HL-60 (cell line): ENCODE data around the gene NUP93.

Source experiments
- DNase-seq, 2 experiments: peaks; one replicate each; pipeline ENCODE4 v3.0.0-alpha.2; 2010 to 2020; ENCODE audit warnings: low read depth in 1 of 2, low spot score in 1 of 2
- H3K27ac ChIP-seq: fragments of 250-450 bp; sonication (Bioruptor Pico); replicated peaks from 2 replicates; pipeline ENCODE4 v1.5.1; 2020; ENCODE audit warnings: mild to moderate bottlenecking, moderate library complexity
- H3K27me3 ChIP-seq: fragments of 250-450 bp; sonication (Bioruptor Pico); 2 replicates; pipeline ENCODE4 v1.5.1; 2021; ENCODE audit warnings: mild to moderate bottlenecking, moderate library complexity; ENCODE audit not compliant: insufficient read depth, poor library complexity, severe bottlenecking
- H3K4me3 ChIP-seq: replicated peaks from 2 replicates; pipeline ENCODE4 v1.5.1; 2011; ENCODE audit warnings: mild to moderate bottlenecking, control low read depth, low read length; ENCODE audit not compliant: insufficient read depth
- GABPA ChIP-seq: IDR thresholded peaks from 2 replicates; pipeline ENCODE4 v1.6.1; 2012; ENCODE audit warnings: low read depth
- POLR2AphosphoS5 ChIP-seq: IDR thresholded peaks from 2 replicates; pipeline ENCODE4 v1.6.1; 2012; ENCODE audit warnings: low read depth
- SPI1 ChIP-seq: IDR thresholded peaks from 2 replicates; pipeline ENCODE4 v1.6.1; 2012; ENCODE audit warnings: low read depth, mild to moderate bottlenecking, borderline replicate concordance
- TF ChIP-seq, protein P1 (sequence below): IDR thresholded peaks from one replicate; pipeline ENCODE4 v1.5.1; 2011; ENCODE audit warnings: low read length, control low read depth, inconsistent platforms; ENCODE audit not compliant: insufficient read depth
- TF ChIP-seq, protein P2 (sequence below): IDR thresholded peaks from 2 replicates; pipeline ENCODE4 v1.6.1; 2012; ENCODE audit warnings: low read depth; ENCODE audit not compliant: insufficient replicate concordance

Gene NUP93

DNA sequence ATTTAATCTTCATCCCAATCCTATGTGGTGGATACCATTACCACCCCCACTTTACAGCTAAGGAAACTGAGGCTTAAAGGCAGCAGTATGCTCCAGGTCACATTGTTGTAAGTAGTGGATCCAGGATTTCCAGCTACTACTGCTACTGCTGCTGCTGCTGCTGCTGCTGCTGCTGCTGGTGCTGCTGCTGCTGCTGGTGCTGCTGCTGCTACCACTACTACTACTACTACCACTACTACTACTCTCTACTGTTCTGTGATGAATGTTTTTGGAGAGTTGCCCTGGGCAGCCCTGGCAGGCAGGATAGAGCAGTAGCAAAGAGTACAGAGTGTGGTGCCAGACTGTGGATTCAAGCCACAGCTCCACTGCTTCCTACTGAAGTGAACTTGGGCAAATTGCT is 85.8 kb downstream of the NUP93 start:
- H3K4me3 ChIP-seq: no peak overlapping the region
- no peak overlapping the region for H3K27ac ChIP-seq
- TF ChIP-seq, protein P1, sequence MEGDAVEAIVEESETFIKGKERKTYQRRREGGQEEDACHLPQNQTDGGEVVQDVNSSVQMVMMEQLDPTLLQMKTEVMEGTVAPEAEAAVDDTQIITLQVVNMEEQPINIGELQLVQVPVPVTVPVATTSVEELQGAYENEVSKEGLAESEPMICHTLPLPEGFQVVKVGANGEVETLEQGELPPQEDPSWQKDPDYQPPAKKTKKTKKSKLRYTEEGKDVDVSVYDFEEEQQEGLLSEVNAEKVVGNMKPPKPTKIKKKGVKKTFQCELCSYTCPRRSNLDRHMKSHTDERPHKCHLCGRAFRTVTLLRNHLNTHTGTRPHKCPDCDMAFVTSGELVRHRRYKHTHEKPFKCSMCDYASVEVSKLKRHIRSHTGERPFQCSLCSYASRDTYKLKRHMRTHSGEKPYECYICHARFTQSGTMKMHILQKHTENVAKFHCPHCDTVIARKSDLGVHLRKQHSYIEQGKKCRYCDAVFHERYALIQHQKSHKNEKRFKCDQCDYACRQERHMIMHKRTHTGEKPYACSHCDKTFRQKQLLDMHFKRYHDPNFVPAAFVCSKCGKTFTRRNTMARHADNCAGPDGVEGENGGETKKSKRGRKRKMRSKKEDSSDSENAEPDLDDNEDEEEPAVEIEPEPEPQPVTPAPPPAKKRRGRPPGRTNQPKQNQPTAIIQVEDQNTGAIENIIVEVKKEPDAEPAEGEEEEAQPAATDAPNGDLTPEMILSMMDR: no peak
- no peak for TF ChIP-seq POLR2AphosphoS5
- TF ChIP-seq GABPA: no peak
- TF ChIP-seq, protein P2, sequence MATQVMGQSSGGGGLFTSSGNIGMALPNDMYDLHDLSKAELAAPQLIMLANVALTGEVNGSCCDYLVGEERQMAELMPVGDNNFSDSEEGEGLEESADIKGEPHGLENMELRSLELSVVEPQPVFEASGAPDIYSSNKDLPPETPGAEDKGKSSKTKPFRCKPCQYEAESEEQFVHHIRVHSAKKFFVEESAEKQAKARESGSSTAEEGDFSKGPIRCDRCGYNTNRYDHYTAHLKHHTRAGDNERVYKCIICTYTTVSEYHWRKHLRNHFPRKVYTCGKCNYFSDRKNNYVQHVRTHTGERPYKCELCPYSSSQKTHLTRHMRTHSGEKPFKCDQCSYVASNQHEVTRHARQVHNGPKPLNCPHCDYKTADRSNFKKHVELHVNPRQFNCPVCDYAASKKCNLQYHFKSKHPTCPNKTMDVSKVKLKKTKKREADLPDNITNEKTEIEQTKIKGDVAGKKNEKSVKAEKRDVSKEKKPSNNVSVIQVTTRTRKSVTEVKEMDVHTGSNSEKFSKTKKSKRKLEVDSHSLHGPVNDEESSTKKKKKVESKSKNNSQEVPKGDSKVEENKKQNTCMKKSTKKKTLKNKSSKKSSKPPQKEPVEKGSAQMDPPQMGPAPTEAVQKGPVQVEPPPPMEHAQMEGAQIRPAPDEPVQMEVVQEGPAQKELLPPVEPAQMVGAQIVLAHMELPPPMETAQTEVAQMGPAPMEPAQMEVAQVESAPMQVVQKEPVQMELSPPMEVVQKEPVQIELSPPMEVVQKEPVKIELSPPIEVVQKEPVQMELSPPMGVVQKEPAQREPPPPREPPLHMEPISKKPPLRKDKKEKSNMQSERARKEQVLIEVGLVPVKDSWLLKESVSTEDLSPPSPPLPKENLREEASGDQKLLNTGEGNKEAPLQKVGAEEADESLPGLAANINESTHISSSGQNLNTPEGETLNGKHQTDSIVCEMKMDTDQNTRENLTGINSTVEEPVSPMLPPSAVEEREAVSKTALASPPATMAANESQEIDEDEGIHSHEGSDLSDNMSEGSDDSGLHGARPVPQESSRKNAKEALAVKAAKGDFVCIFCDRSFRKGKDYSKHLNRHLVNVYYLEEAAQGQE: no peak
- TF ChIP-seq SPI1: no peak
- no peaks in the 10 kb centered on the region for H3K27me3 ChIP-seq
- DNase-seq: no peak

DNA sequence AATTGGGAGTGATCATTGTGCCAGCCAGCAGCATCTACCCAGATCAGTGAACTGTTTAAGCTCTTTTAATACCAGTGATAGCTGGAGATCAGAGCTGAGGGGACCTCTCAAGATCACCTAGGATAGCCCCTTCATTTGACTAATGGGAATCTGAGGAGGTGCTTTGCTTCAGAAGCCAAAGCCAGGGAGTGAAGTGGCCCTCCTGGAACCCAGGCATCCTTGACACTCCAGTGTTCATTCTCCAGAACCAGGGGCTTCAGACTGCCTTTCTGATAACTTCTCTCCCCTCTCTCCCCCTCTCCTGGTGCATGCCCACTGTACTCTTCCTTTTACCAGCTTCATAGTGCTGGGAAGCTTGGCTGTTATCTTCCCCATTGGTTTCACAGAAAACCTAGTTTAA is 87.1 kb downstream of the NUP93 start:
- TF ChIP-seq SPI1: no peak
- TF ChIP-seq POLR2AphosphoS5: no peak
- TF ChIP-seq, protein P1: no peak
- TF ChIP-seq GABPA: no peak
- TF ChIP-seq, protein P2: no peak
- Histone ChIP-seq H3K27me3 (no peaks in the 10 kb centered on the region), H3K4me3 (no peak overlapping the region), H3K27ac (no peak overlapping the region)
- no peak for DNase-seq

DNA sequence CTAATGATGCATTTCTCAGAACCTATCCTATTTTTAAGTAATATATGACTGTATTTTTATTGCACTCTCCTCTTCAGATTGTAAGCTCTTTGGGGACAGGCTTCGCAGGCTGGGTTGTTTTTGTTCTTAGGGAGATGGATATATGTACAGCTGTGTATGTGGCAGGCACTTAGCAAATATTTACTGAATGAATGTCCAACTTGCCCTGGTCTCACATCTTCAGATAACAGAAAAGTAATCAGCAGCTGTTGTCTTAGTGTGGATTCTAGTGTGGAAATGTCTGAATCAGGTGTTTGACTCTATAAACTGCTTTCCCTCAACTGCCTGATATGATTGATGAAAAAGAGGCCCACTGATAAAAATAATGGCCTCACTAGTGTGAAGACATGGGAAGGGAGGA is 88.0 kb downstream of the NUP93 start:
- DNase-seq: no peak
- Histone ChIP-seq H3K4me3 (no peak overlapping the region), H3K27ac (no peak overlapping the region), H3K27me3 (no peaks in the 10 kb centered on the region)
- TF ChIP-seq, protein P1: no peak
- TF ChIP-seq, protein P2: no peak
- no peak for TF ChIP-seq SPI1
- TF ChIP-seq GABPA: no peak
- TF ChIP-seq POLR2AphosphoS5: no peak
